Retinal pigment epithelial cell (primary cell): Measurements from ENCODE around the gene NDUFB10.

ENCODE experiments used
- DNase-seq: peaks from one replicate; pipeline ENCODE4 v3.0.0-alpha.2; 2010; ENCODE audit warnings: low read depth
- H3K4me3 ChIP-seq: 2 replicates; pipeline ENCODE4 v1.5.1; 2011; ENCODE audit warnings: mild to moderate bottlenecking, low read length, control low read depth, moderate library complexity
- TF ChIP-seq, protein P1 (sequence below): conservative IDR thresholded peaks from 2 replicates; pipeline ENCODE4 v1.5.1; 2011; ENCODE audit warnings: low read depth, low read length, control low read depth, inconsistent platforms

The NDUFB10 gene

DNA sequence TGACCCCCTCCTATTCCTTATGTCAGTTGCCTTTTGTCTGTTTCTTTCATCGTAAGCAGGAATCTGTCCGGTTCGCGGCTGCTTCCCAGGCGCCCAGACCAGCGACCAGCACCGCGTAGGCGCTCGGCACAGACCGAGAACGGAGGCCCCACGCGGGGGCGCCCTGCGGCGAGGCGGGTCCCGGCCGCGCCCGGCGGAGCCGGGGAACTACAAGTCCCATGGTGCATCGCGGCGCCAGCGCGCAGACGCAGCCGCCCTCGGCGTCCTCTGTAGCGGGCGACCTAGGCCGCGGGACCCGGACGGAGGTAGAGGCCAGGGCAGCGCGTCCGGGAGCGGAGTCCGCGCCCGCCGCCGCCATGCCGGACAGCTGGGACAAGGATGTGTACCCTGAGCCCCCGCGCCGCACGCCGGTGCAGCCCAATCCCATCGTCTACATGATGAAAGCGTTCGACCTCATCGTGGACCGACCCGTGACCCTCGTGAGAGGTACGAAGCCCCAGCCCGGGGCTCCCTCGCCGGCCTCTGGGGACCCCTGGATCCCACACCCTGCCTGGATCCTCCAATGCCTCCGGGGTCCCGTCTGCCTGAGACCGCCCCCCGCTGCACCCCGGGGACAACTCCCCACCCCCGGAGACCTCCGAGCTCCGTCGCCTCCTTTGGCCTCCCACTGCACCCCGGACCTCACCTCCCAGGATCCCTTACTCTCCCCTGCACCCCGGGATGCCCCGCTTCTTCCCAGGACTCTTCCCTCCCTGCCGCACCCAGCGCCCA is at the start of gene NDUFB10:
TSS of gene NDUFB10 (plus strand) at position 270 of the 771 bp plus-strand sequence. CDS start at position 357, 87 bp downstream.
- H3K4me3 ChIP-seq = peak within 1 kb of the TSS; percentile 85
- TF ChIP-seq, protein P1, sequence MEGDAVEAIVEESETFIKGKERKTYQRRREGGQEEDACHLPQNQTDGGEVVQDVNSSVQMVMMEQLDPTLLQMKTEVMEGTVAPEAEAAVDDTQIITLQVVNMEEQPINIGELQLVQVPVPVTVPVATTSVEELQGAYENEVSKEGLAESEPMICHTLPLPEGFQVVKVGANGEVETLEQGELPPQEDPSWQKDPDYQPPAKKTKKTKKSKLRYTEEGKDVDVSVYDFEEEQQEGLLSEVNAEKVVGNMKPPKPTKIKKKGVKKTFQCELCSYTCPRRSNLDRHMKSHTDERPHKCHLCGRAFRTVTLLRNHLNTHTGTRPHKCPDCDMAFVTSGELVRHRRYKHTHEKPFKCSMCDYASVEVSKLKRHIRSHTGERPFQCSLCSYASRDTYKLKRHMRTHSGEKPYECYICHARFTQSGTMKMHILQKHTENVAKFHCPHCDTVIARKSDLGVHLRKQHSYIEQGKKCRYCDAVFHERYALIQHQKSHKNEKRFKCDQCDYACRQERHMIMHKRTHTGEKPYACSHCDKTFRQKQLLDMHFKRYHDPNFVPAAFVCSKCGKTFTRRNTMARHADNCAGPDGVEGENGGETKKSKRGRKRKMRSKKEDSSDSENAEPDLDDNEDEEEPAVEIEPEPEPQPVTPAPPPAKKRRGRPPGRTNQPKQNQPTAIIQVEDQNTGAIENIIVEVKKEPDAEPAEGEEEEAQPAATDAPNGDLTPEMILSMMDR = peak; percentile 60

DNA sequence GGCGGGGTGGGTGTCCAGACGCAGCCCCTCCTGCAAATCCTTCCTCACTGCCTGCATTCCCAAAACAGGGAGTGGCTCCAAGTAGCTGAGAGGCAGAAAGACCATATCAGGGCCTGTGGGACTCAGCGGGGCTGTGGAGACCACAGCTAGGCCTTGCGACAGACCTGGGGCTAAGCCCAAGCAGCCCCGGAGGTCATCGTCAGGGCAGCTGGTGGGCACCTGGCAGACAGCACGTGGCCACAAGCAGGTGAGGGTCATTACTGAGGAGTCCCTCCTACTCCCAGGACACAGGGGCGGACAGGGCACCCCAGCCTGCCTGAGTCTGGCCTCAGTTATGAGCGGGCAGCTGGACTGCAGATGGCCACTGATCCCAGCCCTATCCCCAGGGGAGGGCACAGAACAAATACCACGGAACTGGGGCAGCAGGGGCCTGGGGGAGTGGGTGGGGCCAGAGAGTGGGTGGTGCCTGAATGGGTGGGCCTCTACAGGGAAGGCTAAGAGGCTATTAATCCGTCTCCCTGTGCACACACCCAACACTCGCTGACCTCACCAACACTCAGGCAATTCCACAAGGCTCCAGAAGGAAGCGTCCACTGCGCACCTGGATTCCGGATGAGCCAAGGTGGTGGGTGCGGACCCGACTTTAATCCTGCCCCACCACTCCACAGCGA is 49.6 kb upstream of the NDUFB10 start:
- TF ChIP-seq, protein P1 = no peak
- no peak for DNase-seq
- no peak overlapping the region for H3K4me3 ChIP-seq

More for the DNA sequence above, at the start of gene NDUFB10:
- peak; percentile 64 for DNase-seq

DNA sequence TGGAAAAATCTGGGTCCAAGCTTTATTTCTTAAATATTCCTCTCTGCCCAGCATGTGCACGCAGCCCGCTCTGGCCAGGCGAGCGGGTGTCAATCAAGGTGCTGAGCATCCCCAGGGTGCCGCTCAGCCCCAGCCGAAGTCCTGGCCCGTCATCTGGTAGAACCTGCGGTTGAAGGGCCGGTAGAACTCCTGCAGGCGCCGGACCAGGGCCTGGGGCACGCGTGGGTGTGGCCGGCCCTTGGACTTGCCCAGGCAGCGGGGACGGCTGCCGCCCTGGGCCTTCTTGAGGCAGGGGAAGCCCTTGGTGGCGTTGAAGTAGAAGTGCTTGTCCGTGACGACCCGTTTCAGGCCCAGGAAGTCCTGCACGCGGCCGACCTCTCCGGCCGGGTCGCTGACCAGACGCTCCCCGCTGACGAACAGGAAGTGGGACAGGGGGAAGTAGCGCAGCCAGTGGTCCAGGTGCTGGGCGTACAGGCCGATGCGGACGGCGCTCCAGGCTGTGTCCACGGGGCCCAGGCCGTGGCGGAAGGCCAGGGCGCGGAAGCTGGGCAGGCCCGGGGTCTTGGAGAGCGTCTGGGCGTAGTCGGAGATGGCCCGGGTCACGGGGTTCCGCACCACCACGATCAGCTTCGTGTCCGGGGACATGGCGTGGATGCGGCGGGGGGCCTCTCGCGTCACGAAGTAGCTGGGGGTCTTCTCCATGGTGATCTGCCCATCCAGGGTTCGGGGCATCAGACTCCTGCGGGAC is 47.7 kb upstream of the NDUFB10 start:
- no peak overlapping the region for H3K4me3 ChIP-seq
- no peak for DNase-seq
- TF ChIP-seq, protein P1 = no peak

DNA sequence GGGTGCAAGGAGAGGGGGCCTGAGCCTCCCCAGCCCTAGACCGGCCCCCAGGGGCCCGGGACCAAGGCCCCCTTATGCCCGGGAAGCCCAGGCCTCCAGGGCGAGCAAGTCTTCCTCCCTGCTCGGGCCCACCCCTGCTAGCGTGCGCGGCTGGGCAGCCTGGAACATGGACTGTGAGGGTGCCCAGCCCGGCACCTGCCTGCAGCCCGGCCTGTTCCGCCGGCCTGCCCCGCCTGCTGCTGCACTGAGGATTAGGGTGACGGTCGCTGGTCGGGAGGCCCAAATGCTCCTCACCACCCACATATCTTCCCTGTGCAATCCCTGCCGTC is 47.2 kb upstream of the NDUFB10 start:
- no peak overlapping the region for H3K4me3 ChIP-seq
- TF ChIP-seq, protein P1 = no peak
- no peak for DNase-seq

DNA sequence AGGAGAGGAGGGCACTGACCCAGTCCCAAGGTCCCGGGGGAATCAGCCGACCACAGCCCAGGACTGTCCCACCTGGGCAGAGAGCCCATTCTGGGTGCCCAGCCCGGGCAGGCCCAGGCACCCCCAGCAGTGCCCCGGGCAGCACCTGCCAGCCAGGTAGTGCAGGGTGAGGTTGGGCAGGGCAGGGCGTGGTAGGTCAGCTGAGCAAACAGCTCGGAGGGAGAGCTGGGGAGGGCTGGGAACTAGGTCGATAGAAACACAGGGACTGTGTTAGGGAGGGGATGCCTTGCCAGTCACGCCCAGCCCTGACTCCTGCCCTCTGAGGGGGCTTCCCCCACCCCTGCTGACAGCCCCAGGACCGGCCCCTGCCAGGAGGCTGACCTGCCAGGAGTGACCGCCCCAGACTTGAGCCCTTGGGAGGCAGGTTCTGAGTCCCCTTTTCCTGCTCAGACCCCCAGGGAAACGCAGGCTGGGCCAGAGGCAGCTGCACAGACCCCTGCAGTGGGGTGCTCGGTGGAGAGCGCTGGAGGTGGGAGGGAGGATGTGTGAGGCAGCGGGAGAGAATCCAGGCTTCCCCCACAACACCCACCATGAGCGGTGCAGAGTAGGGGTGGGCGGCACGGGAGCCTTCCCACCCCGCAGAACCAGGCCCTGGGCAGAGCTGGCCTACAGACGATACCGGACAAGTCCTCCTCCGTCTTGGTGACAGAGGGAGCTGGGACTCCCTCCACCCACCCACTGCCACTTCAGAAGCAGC is 45.8 kb upstream of the NDUFB10 start:
- DNase-seq = no peak
- TF ChIP-seq, protein P1 = no peak
- H3K4me3 ChIP-seq = no peak overlapping the region

DNA sequence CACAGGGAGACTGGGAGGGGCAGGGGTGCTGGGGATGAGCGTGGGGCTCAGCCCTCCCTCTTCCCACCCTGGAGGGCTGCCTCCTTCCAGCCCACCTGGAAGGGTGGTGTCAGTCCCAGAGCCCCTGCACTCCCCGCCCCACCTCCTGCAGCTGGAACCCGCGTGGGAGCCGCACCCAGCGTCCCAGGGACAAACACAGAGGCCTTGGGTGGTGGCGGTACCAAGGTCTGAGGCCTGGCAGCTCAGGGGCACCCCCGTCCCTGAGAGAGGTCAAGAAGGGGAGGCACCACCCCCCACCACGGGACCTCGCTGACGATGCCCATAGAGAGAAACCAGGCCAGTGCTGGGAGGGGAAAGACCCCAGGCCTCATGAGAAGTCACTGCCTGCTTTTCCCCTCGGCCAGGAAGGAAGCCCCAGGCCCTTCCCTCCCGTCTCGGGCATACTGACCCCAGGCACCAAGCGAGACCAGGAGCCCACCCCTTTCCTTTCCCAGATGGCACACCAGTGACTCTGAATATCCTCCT is 45.2 kb upstream of the NDUFB10 start:
- TF ChIP-seq, protein P1 = no peak
- no peak overlapping the region for H3K4me3 ChIP-seq
- no peak for DNase-seq
